ENCODE data around the gene CAPN9.
"Not testable (repeated sequence)": the region's sequence is repeated elsewhere in the genome, so short reads cannot be mapped to it uniquely, and the experiment has no call there.

Gene CAPN9

DNA sequence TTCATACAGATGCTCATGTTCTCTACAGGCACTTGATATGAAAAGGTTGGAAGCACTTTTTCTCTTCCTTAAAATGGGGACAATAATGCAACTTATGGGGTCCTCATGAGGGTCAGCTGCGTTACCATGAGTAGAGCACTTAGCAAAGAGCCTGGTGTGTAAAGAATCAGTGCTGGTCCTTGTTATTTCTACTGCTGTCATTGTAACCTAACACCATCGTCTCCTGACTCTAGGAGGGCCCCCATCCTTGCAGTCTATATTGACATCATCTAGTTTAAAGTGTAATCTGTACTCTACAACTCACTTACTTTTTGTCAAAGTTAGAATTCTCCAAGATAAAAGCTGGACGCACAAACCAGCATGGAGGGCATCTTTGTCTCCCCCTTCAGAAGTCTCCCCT is 2.4 kb downstream of the CAPN9 start:
- no peak for DNase-seq

DNA sequence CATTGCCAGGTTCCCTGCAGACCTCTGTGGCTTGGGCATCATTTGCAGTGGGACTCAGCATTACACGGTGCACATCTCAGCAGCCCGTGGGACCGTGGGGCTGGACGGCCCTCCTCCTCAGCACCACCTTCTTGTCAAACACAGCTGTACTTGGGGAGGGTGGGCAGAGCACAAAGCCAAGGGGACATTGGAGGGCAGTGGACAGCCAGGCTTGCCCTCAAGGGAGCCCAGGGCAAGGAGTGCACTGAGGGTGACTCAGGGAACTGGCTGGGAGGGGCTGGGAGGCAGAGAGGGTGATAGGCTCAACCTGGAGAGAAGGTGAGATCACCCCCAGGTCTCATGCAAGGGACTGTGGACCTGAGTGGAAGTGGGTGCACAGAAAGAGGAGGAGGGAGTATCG is 3.4 kb downstream of the CAPN9 start:
- peak; percentile 11 for DNase-seq

DNA sequence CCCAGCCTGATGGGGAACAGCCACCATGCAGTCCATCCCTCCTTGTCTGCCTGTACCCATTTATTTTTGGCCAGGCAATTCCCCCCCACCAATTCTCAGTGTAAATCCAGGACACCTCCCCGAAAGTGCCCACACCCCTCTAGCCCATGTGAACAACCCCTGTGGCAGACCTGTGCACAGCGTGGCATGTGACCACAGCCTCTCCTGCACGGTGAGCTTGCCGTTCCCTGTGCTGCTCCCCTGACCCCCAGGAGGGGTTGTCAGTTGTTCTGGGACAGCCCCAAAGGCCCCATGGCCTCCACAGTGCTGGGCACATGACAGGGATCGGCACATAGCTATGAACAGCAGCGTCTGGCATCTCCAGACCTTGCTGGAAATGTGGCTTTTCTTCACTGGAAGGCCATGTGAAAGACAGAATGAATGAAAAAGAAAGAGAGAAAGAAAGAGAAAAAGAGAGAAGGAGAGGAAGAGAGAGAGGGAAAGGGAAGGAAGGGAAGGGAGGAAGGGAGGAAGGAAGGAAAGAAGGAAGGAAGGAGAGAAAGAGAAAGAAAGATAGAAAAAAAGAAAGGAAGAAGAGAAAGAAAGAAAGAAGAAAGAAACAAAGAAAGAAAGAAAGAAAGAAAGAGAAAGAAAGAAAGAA is 3.9 kb downstream of the CAPN9 start:
- no peak for DNase-seq

- peak; percentile 85 for DNase-seq
These were observed 5.2 kb downstream of the CAPN9 start for GRCh38 chr1:230752407-230752806.

DNA sequence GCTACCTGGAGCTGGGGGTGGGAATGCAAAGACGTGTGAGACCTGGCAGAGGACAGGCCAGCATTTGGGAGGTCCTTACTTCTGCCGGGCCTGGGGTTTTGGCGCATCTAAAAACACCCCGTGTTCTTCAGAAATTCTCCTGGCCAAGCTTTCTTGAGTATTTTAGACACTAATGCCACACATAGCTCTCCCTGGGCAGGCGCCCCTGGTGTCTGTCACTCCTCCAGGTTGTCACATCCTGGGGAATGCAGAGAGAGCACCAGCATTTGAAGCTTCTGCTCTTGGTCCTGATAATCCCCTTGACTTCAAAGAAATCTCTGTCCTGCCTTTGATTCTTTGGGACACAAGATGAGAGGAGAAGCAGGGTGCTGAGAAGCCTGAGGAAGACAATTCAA is 6.0 kb downstream of the CAPN9 start:
- DNase-seq = peak; percentile 9

- peak; percentile 87 for DNase-seq
These were observed 6.5 kb downstream of the CAPN9 start for GRCh38 chr1:230753586-230754251.

DNA sequence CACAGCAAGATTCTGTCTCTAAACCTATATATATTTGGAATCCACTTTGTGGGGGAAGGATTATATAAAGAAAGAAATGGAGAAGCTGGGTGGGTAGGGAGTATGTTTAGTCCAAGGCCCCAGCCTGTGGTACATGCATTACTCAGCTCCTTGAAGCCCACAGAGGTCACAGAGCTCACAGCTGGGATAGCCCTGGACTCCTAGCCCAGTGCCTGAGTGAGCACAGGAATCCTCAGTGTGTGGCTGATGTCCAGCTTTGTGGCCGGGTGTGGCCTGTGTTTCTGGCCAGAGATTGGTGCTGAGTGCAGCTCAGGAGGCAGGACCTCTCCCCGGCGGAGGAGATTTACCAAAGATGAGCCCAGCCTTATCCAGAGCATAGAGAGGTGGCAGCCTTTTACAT is 7.6 kb downstream of the CAPN9 start:
- DNase-seq = no peak

- DNase-seq = no peak
These were observed 10.9 kb downstream of the CAPN9 start for GRCh38 chr1:230757856-230758708.

GRCh38 chr1:230758709-230759368 is 11.7 kb downstream of the CAPN9 start:
- peak; percentile 17 for DNase-seq

- no peak for DNase-seq
These were observed 12.3 kb downstream of the CAPN9 start for GRCh38 chr1:230759369-230760065.

DNA sequence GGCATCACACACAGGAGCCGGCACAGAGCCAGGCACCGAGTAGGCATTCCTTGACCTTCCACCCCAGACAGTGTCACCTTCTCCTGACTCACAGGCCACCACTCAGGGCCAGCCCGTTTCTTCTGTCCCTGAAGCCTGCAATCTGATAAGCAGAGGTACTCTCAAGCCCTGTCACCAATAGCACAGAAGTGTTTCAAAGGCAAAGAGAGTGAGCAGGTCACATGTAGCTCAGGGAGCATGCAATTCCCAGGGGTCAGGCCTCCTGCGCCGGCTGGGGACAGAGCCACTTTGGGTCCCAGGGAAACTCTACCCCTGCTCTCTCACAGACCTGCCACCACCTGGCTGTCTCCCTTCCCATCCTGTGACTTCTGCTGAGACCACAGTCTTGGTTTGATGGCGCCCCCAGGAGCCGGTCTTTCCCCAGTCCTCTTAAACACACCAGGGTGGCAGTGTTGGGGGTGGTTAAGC is 13.2 kb downstream of the CAPN9 start:
- DNase-seq = peak; percentile 60

DNA sequence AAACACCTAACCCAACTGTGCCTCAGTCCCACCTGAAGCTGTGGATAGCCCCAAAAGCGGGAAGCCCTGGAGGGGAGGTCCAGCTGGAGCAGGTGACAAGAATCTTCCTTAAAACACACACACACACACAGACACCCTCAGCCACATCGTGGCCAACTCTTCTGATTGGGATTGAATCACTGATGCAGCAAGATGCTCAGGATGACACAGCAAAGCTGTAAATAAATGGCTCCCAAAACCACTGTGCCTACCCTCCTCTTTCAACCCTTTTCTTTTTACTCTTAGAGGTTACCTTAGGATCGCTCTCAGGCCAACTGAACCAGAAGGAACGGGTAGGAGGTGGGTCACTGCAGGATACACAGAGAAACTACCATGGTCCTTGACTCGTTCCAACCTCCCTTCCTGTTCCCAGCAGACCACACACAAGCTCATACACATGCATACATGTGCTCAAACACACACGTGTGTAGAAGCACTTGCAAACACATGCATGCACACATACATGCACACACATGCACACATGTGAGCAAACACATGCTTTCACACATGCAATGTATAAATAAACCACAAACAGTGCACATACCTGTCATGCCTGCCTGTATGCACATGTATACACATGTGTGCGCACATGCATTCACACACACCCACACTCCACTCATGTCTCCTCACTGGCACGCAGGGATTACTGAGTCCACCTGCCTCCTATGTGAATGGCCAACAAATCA is 14.4 kb downstream of the CAPN9 start:
- no peak for DNase-seq

- DNase-seq = no peak
These were observed 16.9 kb downstream of the CAPN9 start for GRCh38 chr1:230763927-230764591.

- DNase-seq = no peak
These were observed 19.1 kb downstream of the CAPN9 start for GRCh38 chr1:230766318-230766717.

GRCh38 chr1:230767859-230768612 is 20.8 kb downstream of the CAPN9 start:
- not testable (repeated sequence) for DNase-seq

DNA sequence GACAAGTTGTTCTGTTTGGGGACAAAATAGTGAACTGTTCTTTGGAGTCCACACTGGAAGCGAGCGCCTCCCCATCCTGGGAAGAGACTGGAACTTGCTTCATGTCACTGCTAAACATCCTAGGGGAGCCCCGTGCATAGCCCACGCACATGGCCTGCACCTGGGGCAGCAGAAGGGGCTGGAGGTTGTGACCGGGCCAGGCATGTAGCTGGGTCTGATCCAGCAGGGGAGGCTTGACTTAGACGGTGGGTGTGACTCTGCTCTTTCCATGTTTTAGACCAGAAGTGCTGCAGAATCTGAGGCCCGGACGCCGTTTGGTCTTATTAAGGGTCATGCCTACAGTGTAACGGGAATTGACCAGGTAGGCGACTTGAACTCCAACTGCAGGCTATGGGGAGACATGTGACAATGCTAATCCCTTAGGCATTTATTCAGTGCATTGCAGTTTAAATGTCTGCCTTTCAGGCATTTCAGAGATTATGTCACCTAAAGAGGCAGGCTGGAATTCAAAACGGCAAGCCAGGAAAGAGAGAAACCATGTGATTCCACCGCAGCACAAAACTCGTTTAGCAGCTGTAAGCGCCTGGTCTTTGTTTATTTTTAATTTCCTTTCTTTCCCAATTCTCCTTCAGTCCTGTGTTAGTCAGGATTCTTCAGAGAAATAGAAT is 21.8 kb downstream of the CAPN9 start:
- DNase-seq = no peak

- no peak for DNase-seq
These were observed 23.1 kb downstream of the CAPN9 start for GRCh38 chr1:230770317-230770716.

GRCh38 chr1:230771773-230772354 is 24.7 kb downstream of the CAPN9 start:
- DNase-seq = no peak

All from NCI-H1092 (cell line).